H1 (cell line): ENCODE measurements around the gene PCDH9. TPM values are rescaled to one million over a fixed set of nuclear protein-coding genes. Genes with fewer than 3 reads are reported as not detected.

Experiments
- CTCF ChIA-PET: fragments of 300-600 bp; sonication (Branson Sonifier 250); formaldehyde crosslinking; loops from one replicate; lab custom pipeline; 2021; ENCODE audit not compliant: partially characterized antibody; lab: Charles Lee
- POLR2A ChIA-PET: fragments of 300-600 bp; sonication (Branson Sonifier 250); formaldehyde crosslinking; loops from one replicate; lab custom pipeline; 2021; ENCODE audit warnings: inconsistent platforms; ENCODE audit not compliant: partially characterized antibody; lab: Charles Lee
- DNase-seq, 2 experiments: peaks; one replicate each; pipeline versions ENCODE4 v3.0.0 to v3.0.0-alpha.2; 2010 to 2022; ENCODE audit warnings: low spot score in 2 of 2, low read depth in 1 of 2, mixed read lengths in 1 of 2
- FAIRE-seq: peaks from 2 replicates; lab custom pipeline; 2011; peaks lifted over from hg19 to GRCh38; lab: Jason Lieb, UNC
- H2AFZ ChIP-seq: 2 replicates; pipeline ENCODE4 v1.8.1; 2012; ENCODE audit warnings: low read length, inconsistent platforms
- H2AK5ac ChIP-seq: 2 replicates; pipeline ENCODE4 v1.6.1; 2013; ENCODE audit warnings: low read depth, low read length
- H2BK120ac ChIP-seq: replicated peaks from 2 replicates; pipeline ENCODE3; 2013; ENCODE audit warnings: low read depth, low read length, inconsistent platforms
- H2BK12ac ChIP-seq: 2 replicates; pipeline ENCODE4 v1.6.1; 2013; ENCODE audit warnings: low read depth, low read length
- H2BK15ac ChIP-seq: 2 replicates; pipeline ENCODE4 v1.6.1; 2013; ENCODE audit warnings: low read length
- H2BK20ac ChIP-seq: 2 replicates; pipeline ENCODE4 v1.6.1; 2013; ENCODE audit warnings: low read length
- H2BK5ac ChIP-seq: 2 replicates; pipeline ENCODE4 v1.6.1; 2013; ENCODE audit warnings: low read depth, low read length
- H3K14ac ChIP-seq: 2 replicates; pipeline ENCODE4 v1.6.1; 2013; ENCODE audit warnings: inconsistent platforms; ENCODE audit not compliant: insufficient read length
- H3K18ac ChIP-seq: 2 replicates; pipeline ENCODE4 v1.6.1; 2013; ENCODE audit warnings: low read length; ENCODE audit errors: extremely low read depth
- H3K23ac ChIP-seq: 2 replicates; pipeline ENCODE4 v1.6.1; 2013; ENCODE audit warnings: inconsistent platforms; ENCODE audit not compliant: insufficient read length
- H3K23me2 ChIP-seq: 2 replicates; pipeline ENCODE4 v1.6.1; 2013; ENCODE audit warnings: low read depth, low read length
- H3K27ac ChIP-seq: 2 replicates; pipeline ENCODE4 v1.6.1; 2011; ENCODE audit warnings: low read depth, low read length, inconsistent platforms
- H3K27me3 ChIP-seq, 4 experiments: replicated peaks in 1 of 4; 1 replicate in 1 of 4; 2 replicates in 3 of 4; pipeline versions ENCODE4 v1.6.1 to v1.8.1; 2011 to 2013; ENCODE audit warnings: low read length in 3 of 4, mild to moderate bottlenecking in 3 of 4, inconsistent platforms in 2 of 4, mixed read lengths in 2 of 4, moderate library complexity in 1 of 4; ENCODE audit not compliant: control insufficient read depth in 3 of 4, insufficient read depth in 3 of 4; ENCODE audit errors: extremely low read depth in 1 of 4
- H3K36me3 ChIP-seq, 4 experiments: 2 replicates each; pipeline versions ENCODE4 v1.6.1 to v1.8.1; 2011 to 2013; ENCODE audit warnings: mild to moderate bottlenecking in 4 of 4, low read length in 3 of 4, moderate library complexity in 2 of 4, control low read depth in 1 of 4, inconsistent platforms in 1 of 4; ENCODE audit not compliant: insufficient read depth in 4 of 4, control insufficient read depth in 2 of 4
- H3K4ac ChIP-seq: replicated peaks from 2 replicates; pipeline ENCODE3; 2013; ENCODE audit warnings: low read length, low read depth, mixed read lengths, inconsistent platforms; ENCODE audit not compliant: insufficient read length
- H3K4me1 ChIP-seq, 4 experiments: replicated peaks in 1 of 4; 1 replicate in 1 of 4; 2 replicates in 3 of 4; pipeline versions ENCODE4 v1.6.1 to v1.8.1; 2011 to 2013; ENCODE audit warnings: low read length in 3 of 4, inconsistent platforms in 2 of 4, mixed read lengths in 1 of 4; ENCODE audit not compliant: insufficient read depth in 4 of 4, control insufficient read depth in 3 of 4
- H3K4me2 ChIP-seq, 2 experiments: 2 replicates each; pipeline versions ENCODE4 v1.6.1 to v1.8.1; 2011 to 2013; ENCODE audit warnings: low read depth in 2 of 2, low read length in 2 of 2, control low read depth in 1 of 2, inconsistent platforms in 1 of 2, mild to moderate bottlenecking in 1 of 2; ENCODE audit not compliant: insufficient read depth in 1 of 2
- H3K4me3 ChIP-seq, 4 experiments: fragments of 200-600, 300-600 bp in 1 of 4; sonication (generic), shearing (Covaris generic), sonication (Bioruptor Twin) in 1 of 4; 2 replicates each; pipeline versions ENCODE4 v1.5.1 to v1.8.1; 2011 to 2016; ENCODE audit warnings: low read length in 4 of 4, low read depth in 3 of 4, control low read depth in 2 of 4, inconsistent platforms in 2 of 4, mild to moderate bottlenecking in 2 of 4, mixed read lengths in 1 of 4, moderate library complexity in 1 of 4; ENCODE audit not compliant: insufficient read depth in 2 of 4; ENCODE audit errors: extremely low read depth in 1 of 4
- H3K56ac ChIP-seq: replicated peaks from 2 replicates; pipeline ENCODE3; 2013; ENCODE audit warnings: low read depth, mild to moderate bottlenecking, mixed read lengths, low read length, inconsistent platforms; ENCODE audit not compliant: insufficient read length
- H3K79me1 ChIP-seq: 2 replicates; pipeline ENCODE4 v1.6.1; 2013; ENCODE audit warnings: low read depth, low read length, control low read depth
- H3K79me2 ChIP-seq, 2 experiments: 2 replicates each; pipeline versions ENCODE4 v1.6.1 to v1.8.1; 2012 to 2013; ENCODE audit warnings: low read length in 2 of 2, mild to moderate bottlenecking in 2 of 2, inconsistent platforms in 1 of 2; ENCODE audit not compliant: insufficient read depth in 2 of 2, control insufficient read depth in 1 of 2
- H3K9ac ChIP-seq, 4 experiments: replicated peaks in 1 of 4; 1 replicate in 1 of 4; 2 replicates in 3 of 4; pipeline versions ENCODE4 v1.6.1 to v1.8.1; 2011 to 2013; ENCODE audit warnings: low read depth in 3 of 4, low read length in 3 of 4, control low read depth in 2 of 4, mild to moderate bottlenecking in 2 of 4, moderate library complexity in 2 of 4, inconsistent platforms in 1 of 4; ENCODE audit errors: extremely low read depth in 1 of 4
- H3K9me3 ChIP-seq, 2 experiments: 2 replicates each; pipeline versions ENCODE4 v1.6.1 to v1.8.1; 2012 to 2013; ENCODE audit warnings: mild to moderate bottlenecking in 2 of 2, moderate library complexity in 2 of 2, control low read depth in 1 of 2, inconsistent platforms in 1 of 2, low read depth in 1 of 2, low read length in 1 of 2, mixed read lengths in 1 of 2; ENCODE audit not compliant: insufficient read depth in 2 of 2
- H4K20me1 ChIP-seq, 2 experiments: replicated peaks in 1 of 2; 2 replicates each; pipeline versions ENCODE3 to v1.8.1; 2011 to 2013; ENCODE audit warnings: inconsistent platforms in 2 of 2, low read length in 2 of 2, mild to moderate bottlenecking in 1 of 2; ENCODE audit not compliant: insufficient read depth in 2 of 2, control insufficient read depth in 1 of 2
- H4K5ac ChIP-seq: 2 replicates; pipeline ENCODE4 v1.6.1; 2013; ENCODE audit warnings: low read length, low read depth, mixed read lengths, inconsistent platforms; ENCODE audit not compliant: insufficient read length
- H4K8ac ChIP-seq: 2 replicates; pipeline ENCODE4 v1.8.0; 2013; ENCODE audit warnings: mild to moderate bottlenecking, moderate library complexity, low read length, inconsistent platforms; ENCODE audit not compliant: insufficient read depth; ENCODE audit errors: extremely low read depth
- H4K91ac ChIP-seq: replicated peaks from 2 replicates; pipeline ENCODE3; 2013; ENCODE audit warnings: low read length, mixed read lengths, inconsistent platforms; ENCODE audit not compliant: insufficient read length
- JUND ChIP-seq: IDR thresholded peaks from 2 replicates; pipeline ENCODE4 v1.6.1; 2011; ENCODE audit warnings: mild to moderate bottlenecking, improper control_type of control experiment, low read length
- WGBS, 2 experiments: shearing (Covaris generic) in 1 of 2; methylation state at CpG; one replicate each; pipeline versions ENCODE4 v1.1.6 to v1.1.7; 2013 to 2015; ENCODE audit warnings: low lambda C conversion rate in 2 of 2, mixed read lengths in 2 of 2, inconsistent platforms in 1 of 2, low coverage in 1 of 2, missing lambda C conversion rate in 1 of 2; ENCODE audit not compliant: insufficient replicate concordance in 2 of 2, insufficient coverage in 1 of 2, insufficient read length in 1 of 2; ENCODE audit errors: extremely low coverage in 1 of 2, missing lambda C conversion rate in 1 of 2; 5-methylcytosine and 5-hydroxymethylcytosine counted together
- polyA plus RNA-seq, 7 experiments: library from polyadenylated mRNA; depleted of rRNA in 3 of 7; stranded (reverse) in 5 of 7; unstranded in 2 of 7; fragments of >200 nt in 5 of 7; fragments of 200-250 nt in 2 of 7; gene quantifications; 1 replicate in 5 of 7; 2 replicates in 1 of 7; 4 replicates in 1 of 7; pipeline versions ENCODE4 v1.2.1 to v1.2.3, GENCODE V29; 2011 to 2013; ENCODE audit warnings: missing spikeins in 2 of 7, mixed read lengths in 2 of 7
- total RNA-seq: library from RNA; stranded (reverse); fragmentation: NEBNext Ultra II Directional; extraction: Animal tissue kit (Norgen Biotek cat#: 25700); gene quantifications from 2 replicates; pipeline ENCODE4 v1.2.1, GENCODE V29; 2021
- TF ChIP-seq, protein P1 (sequence below): IDR thresholded peaks from 2 replicates; pipeline ENCODE4 v1.6.1; 2011; ENCODE audit warnings: low read depth, mild to moderate bottlenecking, low read length; ENCODE audit not compliant: insufficient read depth

Gene PCDH9
- total and polyA plus RNA-seq, 2 of the 8 experiments (the other 6 are each of a cell fraction or from before 2014, with no cell fraction given), result 0.12 to 0.60 TPM

DNA sequence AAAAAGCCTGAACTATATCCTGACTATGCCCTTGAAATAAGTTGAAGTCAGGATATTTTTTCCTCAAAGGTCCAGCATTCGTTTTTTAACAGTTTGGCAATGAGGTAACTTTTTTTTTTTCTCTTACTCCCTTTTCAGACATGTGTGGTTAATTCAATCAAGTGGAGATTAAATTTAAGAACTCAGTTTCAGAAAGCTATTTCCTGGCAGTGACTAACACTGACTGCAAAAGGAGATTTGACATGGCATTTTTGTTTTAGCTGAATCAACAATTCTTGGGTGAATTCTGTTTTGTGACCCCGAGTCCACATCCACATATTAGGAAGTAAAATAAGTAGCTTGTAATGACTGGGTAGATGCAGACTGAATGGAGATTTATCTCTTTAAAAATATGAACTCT lies 716.4 kb downstream of the PCDH9 start:
- no peak for DNase-seq
- Histone ChIP-seq H3K79me2 (no peaks in the 10 kb centered on the region), H4K5ac (no peak overlapping the region), H3K36me3 (no peaks in the 10 kb centered on the region), H2BK120ac (no peak overlapping the region), H3K14ac (no peak overlapping the region)
- TF ChIP-seq, protein P1, sequence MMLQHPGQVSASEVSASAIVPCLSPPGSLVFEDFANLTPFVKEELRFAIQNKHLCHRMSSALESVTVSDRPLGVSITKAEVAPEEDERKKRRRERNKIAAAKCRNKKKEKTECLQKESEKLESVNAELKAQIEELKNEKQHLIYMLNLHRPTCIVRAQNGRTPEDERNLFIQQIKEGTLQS, result no peak
- TF ChIP-seq JUND, result no peak
- TF ChIP-seq, all 59 proteins: peak for 0
- no peak for FAIRE-seq
- Histone ChIP-seq H2BK15ac (no peak overlapping the region), H3K23ac (no peak overlapping the region), H3K9me3 (no peaks in the 10 kb centered on the region), H4K91ac (no peak overlapping the region), H3K56ac (no peak overlapping the region), H3K9ac (no peak overlapping the region), H2BK5ac (no peak overlapping the region), H2BK12ac (no peak overlapping the region), H3K23me2 (no peaks in the 10 kb centered on the region), H4K20me1 (no peaks in the 10 kb centered on the region), H2AFZ (no peak overlapping the region), H2BK20ac (no peak overlapping the region), H3K27me3 (no peaks in the 10 kb centered on the region), H3K4ac (no peak overlapping the region), H2AK5ac (no peak overlapping the region), H3K27ac (no peak overlapping the region), H4K8ac (no peak overlapping the region), H3K18ac (no peak overlapping the region), H3K4me2 (no peak overlapping the region), H3K79me1 (no peaks in the 10 kb centered on the region), H3K4me1 (no peaks in the 10 kb centered on the region), H3K4me3 (no peak overlapping the region)
- ChIA-PET POLR2A (no interaction called here), CTCF (no interaction called here)
- 89% methylated on average over 2 of the region's 2 CpGs; no CpG with 5 or more reads in 1 of the 2 experiments for WGBS, 2 experiments
